ENCODE results near the gene SRSF6.

GRCh38 chr20:43448748-43449535 lies 8.8 kb upstream of the SRSF6 start:
- TF ChIP-seq CTCF (optimal IDR thresholded peaks at IDR 0.05 in 1 of 3, IDR thresholded peaks at IDR 0.05 in 1 of 3, conservative IDR thresholded peaks at IDR 0.05 in 1 of 3; ENCODE audit: extremely low read depth in 1 of 3, insufficient read depth in 2 of 3, low read length in 3 of 3) (peak; percentile 71 to 86 (median 76)), EZH2 (IDR thresholded peaks at IDR 0.05; ENCODE audit: low read length) (no peak)
